Pericardium fibroblast (primary cell): Measurements from ENCODE around the gene GALNT14. TPM values are rescaled to one million over a fixed set of nuclear protein-coding genes. Genes with fewer than 3 reads are reported as not detected.

ENCODE experiments used
- total RNA-seq: library from RNA; depleted of rRNA; stranded (reverse); fragments of >200 nt; gene quantifications from 2 replicates; pipeline ENCODE4 v1.2.3, GENCODE V29; 2015

GALNT14 gene, protein sequence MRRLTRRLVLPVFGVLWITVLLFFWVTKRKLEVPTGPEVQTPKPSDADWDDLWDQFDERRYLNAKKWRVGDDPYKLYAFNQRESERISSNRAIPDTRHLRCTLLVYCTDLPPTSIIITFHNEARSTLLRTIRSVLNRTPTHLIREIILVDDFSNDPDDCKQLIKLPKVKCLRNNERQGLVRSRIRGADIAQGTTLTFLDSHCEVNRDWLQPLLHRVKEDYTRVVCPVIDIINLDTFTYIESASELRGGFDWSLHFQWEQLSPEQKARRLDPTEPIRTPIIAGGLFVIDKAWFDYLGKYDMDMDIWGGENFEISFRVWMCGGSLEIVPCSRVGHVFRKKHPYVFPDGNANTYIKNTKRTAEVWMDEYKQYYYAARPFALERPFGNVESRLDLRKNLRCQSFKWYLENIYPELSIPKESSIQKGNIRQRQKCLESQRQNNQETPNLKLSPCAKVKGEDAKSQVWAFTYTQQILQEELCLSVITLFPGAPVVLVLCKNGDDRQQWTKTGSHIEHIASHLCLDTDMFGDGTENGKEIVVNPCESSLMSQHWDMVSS
- 0.09 TPM in 1 of 2 replicates, not detected in the other for total RNA-seq

DNA sequence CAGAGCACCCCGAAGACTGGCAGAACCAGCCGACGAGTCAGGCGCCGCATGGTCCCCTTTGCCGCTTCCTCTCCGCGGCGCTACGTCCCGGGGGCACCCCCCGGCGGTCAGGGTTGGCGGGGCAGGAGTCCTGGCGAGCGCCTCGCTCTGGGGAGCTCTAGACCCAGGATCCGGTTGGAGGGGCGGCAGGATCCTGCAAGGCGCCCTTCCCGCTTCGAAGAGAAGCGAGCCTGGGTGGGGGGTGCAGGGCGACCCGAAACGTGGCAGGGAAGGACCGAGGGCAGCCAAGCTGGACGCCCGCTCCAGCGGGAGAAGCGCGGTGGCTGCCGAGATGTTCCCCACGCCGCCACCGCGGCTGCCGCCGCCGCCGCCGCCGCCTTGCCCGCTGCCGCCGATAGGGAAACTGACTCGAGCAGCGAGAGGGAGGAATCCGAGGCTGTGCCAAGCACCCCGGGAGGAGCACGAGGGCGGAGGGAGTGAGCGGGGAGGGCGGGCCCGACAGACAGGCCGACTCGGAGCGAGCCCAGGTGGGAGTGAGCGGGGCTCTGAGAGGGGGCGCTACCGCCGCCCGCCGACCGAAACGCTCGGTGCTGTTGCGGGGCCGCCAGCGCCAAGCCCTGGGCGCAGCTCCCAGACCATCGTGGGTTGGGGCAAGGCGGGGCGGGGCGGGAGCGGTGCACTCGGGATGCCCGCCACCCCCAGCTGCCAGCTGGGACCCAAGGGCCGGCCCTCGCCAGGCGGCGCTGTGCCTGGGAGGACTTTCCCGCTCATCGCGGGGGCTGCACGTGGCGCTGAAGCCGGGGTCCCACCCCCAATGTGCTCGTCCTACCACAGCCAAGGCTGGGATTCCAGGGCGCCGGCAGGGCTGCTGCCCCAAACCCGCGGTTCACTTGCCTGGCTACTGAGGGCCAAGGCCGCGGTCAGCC lies at the start of gene GALNT14:
GALNT14 (minus strand) TSS at position 404 of the 926 bp plus-strand sequence; CDS start at position 50, 354 bp downstream.

Other genes with a start within 250 kb of the GALNT14 start
- 0.09 TPM in 1 of 2 replicates, not detected in the other for gene CAPN14, start 79.1 kb upstream of the GALNT14 start, total RNA-seq
- gene EHD3, start 95.7 kb upstream of the GALNT14 start, total RNA-seq = 12.0 and 14.5 TPM in 2 replicates